Measurements from ENCODE around the gene ZNF263. TPM values are rescaled to one million over a fixed set of nuclear protein-coding genes. Genes with fewer than 3 reads are reported as not detected.

ZNF263 gene
- polyA plus RNA-seq, 1 donor (not counting 4 experiments of a cell fraction or from before 2014, with no cell fraction given) = 13.9 TPM

- H3K4me2 ChIP-seq (ENCODE audit: control insufficient read depth, extremely low read depth, insufficient read depth, low read depth, low read length) = peak overlapping the region; percentile 92
- H3K4me1 ChIP-seq (ENCODE audit: control insufficient read depth, extremely low read depth, insufficient read depth, low read length) = peaks cover 6% of the 10 kb centered on the region
- no peaks in the 10 kb centered on the region for H3K9me3 ChIP-seq (ENCODE audit: control insufficient read depth, low read depth, low read length)
- peak overlapping the region; percentile 62 to 81 (median 74) for H3K4me3 ChIP-seq (ENCODE audit: control insufficient read depth in 2 of 3, extremely low read depth in 1 of 3, insufficient read depth in 2 of 3, low read depth in 1 of 3, low read length in 3 of 3)
- H3K36me3 ChIP-seq (ENCODE audit: control insufficient read depth in 2 of 2, extremely low read depth in 1 of 2, insufficient read depth in 2 of 2, low read length in 2 of 2) = no peaks in the 10 kb centered on the region
- no peaks in the 10 kb centered on the region for H3K9me1 ChIP-seq (ENCODE audit: control insufficient read depth, extremely low read depth, insufficient read depth, low read length)
- DNase-seq (ENCODE audit: low read depth, low spot score) (peak; percentile 67), FAIRE-seq (no peak)
- dilution Hi-C loops (cut with MboI; ENCODE audit: extremely low pct_ligation_motif_present, low sequenced_read_pairs) = no loop called here
- H3K27ac ChIP-seq (ENCODE audit: control insufficient read depth, insufficient read depth, low read length) = peak overlapping the region; percentile 68
- peak overlapping the region; percentile 69 for H3K9ac ChIP-seq (ENCODE audit: control insufficient read depth, extremely low read depth, insufficient read depth, low read length)
- H4K20me1 ChIP-seq (ENCODE audit: control insufficient read depth, extremely low read depth, insufficient read depth, low read length) = no peaks in the 10 kb centered on the region
- no peak for TF ChIP-seq EZH2 (IDR thresholded peaks at IDR 0.05; ENCODE audit: low read length)
- peak in 1 of 3 experiments; percentile 46 for TF ChIP-seq CTCF (optimal IDR thresholded peaks at IDR 0.05 in 1 of 3, IDR thresholded peaks at IDR 0.05 in 1 of 3, conservative IDR thresholded peaks at IDR 0.05 in 1 of 3; ENCODE audit: extremely low read depth in 1 of 3, insufficient read depth in 2 of 3, low read length in 3 of 3)
- no peaks in the 10 kb centered on the region for H3K79me2 ChIP-seq (ENCODE audit: control insufficient read depth, insufficient read depth, low read length)
- H3K27me3 ChIP-seq (ENCODE audit: control insufficient read depth, extremely low read depth, insufficient read depth, low read length) = no peaks in the 10 kb centered on the region
- peak overlapping the region; percentile 93 for H2AFZ ChIP-seq (ENCODE audit: control insufficient read depth, low read length)
Observed at GRCh38 chr16:3264137-3265036, 18.9 kb upstream of the ZNF263 start.

- Histone ChIP-seq H3K9me3 (ENCODE audit: control insufficient read depth, low read depth, low read length) (no peaks in the 10 kb centered on the region), H3K79me2 (ENCODE audit: control insufficient read depth, insufficient read depth, low read length) (no peaks in the 10 kb centered on the region), H3K9me1 (ENCODE audit: control insufficient read depth, extremely low read depth, insufficient read depth, low read length) (no peaks in the 10 kb centered on the region), H2AFZ (ENCODE audit: control insufficient read depth, low read length) (no peak overlapping the region), H3K9ac (ENCODE audit: control insufficient read depth, extremely low read depth, insufficient read depth, low read length) (no peak overlapping the region), H4K20me1 (ENCODE audit: control insufficient read depth, extremely low read depth, insufficient read depth, low read length) (no peaks in the 10 kb centered on the region), H3K4me1 (ENCODE audit: control insufficient read depth, extremely low read depth, insufficient read depth, low read length) (peaks cover 6% of the 10 kb centered on the region), H3K4me2 (ENCODE audit: control insufficient read depth, extremely low read depth, insufficient read depth, low read depth, low read length) (no peak overlapping the region), H3K27ac (ENCODE audit: control insufficient read depth, insufficient read depth, low read length) (no peak overlapping the region), H3K36me3 (ENCODE audit: control insufficient read depth in 2 of 2, extremely low read depth in 1 of 2, insufficient read depth in 2 of 2, low read length in 2 of 2) (no peaks in the 10 kb centered on the region), H3K27me3 (ENCODE audit: control insufficient read depth, extremely low read depth, insufficient read depth, low read length) (no peaks in the 10 kb centered on the region), H3K4me3 (ENCODE audit: control insufficient read depth in 2 of 3, extremely low read depth in 1 of 3, insufficient read depth in 2 of 3, low read depth in 1 of 3, low read length in 3 of 3) (no peak overlapping the region)
- DNase-seq (ENCODE audit: low read depth, low spot score) = no peak
- dilution Hi-C loops (cut with MboI; ENCODE audit: extremely low pct_ligation_motif_present, low sequenced_read_pairs) = no loop called here
- no peak for FAIRE-seq
- TF ChIP-seq EZH2 (IDR thresholded peaks at IDR 0.05; ENCODE audit: low read length) = no peak
- peak; percentile 50 to 60 (median 51) for TF ChIP-seq CTCF (optimal IDR thresholded peaks at IDR 0.05 in 1 of 3, IDR thresholded peaks at IDR 0.05 in 1 of 3, conservative IDR thresholded peaks at IDR 0.05 in 1 of 3; ENCODE audit: extremely low read depth in 1 of 3, insufficient read depth in 2 of 3, low read length in 3 of 3)
Observed at GRCh38 chr16:3266873-3267537, 16.3 kb upstream of the ZNF263 start.
